GM23338 (cell line): ENCODE measurements around the gene BCDIN3D. TPM values are rescaled to one million over a fixed set of nuclear protein-coding genes. Genes with fewer than 3 reads are reported as not detected.

ENCODE experiments used
- ATAC-seq: fragments of 200-7000 bp; cut with Tn5 transposase; 3 replicates; pipeline ENCODE4 v1.9.1; 2020
- DNase-seq: peaks from one replicate; pipeline ENCODE4 v3.0.0-alpha.2; 2015; ENCODE audit warnings: low spot score
- H2AFZ ChIP-seq: fragments of 200-600 bp; sonication (generic); 2 replicates; pipeline ENCODE4 v1.8.0; 2016; ENCODE audit warnings: antibody characterized with exemption, mild to moderate bottlenecking, moderate library complexity
- H3F3A ChIP-seq: fragments of 200-600 bp; sonication (generic); replicated peaks from 2 replicates; pipeline ENCODE4 v1.8.0; 2017; ENCODE audit warnings: antibody characterized with exemption, mixed run types, low read depth
- H3K27ac ChIP-seq: fragments of 200-600 bp; sonication (generic); 2 replicates; pipeline ENCODE4 v1.6.1; 2016; ENCODE audit warnings: low read depth
- H3K27me3 ChIP-seq: fragments of 200-600 bp; sonication (generic); 2 replicates; pipeline ENCODE4 v1.8.0; 2016; ENCODE audit warnings: mild to moderate bottlenecking, mixed run types, moderate library complexity; ENCODE audit not compliant: insufficient read depth
- H3K36me3 ChIP-seq: fragments of 200-600 bp; sonication (generic); 2 replicates; pipeline ENCODE4 v1.8.0; 2016; ENCODE audit warnings: mild to moderate bottlenecking; ENCODE audit not compliant: insufficient read depth
- H3K4me1 ChIP-seq: fragments of 200-600 bp; sonication (generic); 2 replicates; pipeline ENCODE4 v1.8.0; 2016; ENCODE audit warnings: mild to moderate bottlenecking, moderate library complexity; ENCODE audit not compliant: insufficient read depth
- H3K4me2 ChIP-seq: fragments of 200-600 bp; sonication (generic); 2 replicates; pipeline ENCODE4 v1.7.1; 2017; ENCODE audit warnings: mixed run types
- H3K4me3 ChIP-seq: fragments of 200-600 bp; sonication (generic); 2 replicates; pipeline ENCODE4 v1.6.1; 2016; ENCODE audit warnings: mixed run types
- H3K79me2 ChIP-seq: fragments of 200-600 bp; sonication (generic); replicated peaks from 2 replicates; pipeline ENCODE4 v1.8.0; 2017; ENCODE audit warnings: mild to moderate bottlenecking; ENCODE audit not compliant: insufficient read depth
- H3K9me2 ChIP-seq: fragments of 200-600 bp; sonication (generic); 2 replicates; pipeline ENCODE4 v1.8.0; 2017; ENCODE audit not compliant: insufficient read depth
- H4K20me1 ChIP-seq: fragments of 200-600 bp; sonication (generic); replicated peaks from 2 replicates; pipeline ENCODE4 v1.8.0; 2017; ENCODE audit warnings: mild to moderate bottlenecking; ENCODE audit not compliant: insufficient read depth
- H3K27ac Mint-ChIP-seq: 2 replicates; pipeline ENCODE4 v1.8.0; 2020; ENCODE audit warnings: inconsistent platforms, mild to moderate bottlenecking, moderate library complexity, mixed read lengths
- H3K27me3 Mint-ChIP-seq: 3 replicates; pipeline ENCODE4 v1.8.0; 2022; ENCODE audit warnings: low read depth, mild to moderate bottlenecking, moderate library complexity, mixed read lengths, inconsistent platforms; ENCODE audit not compliant: insufficient read depth, poor library complexity
- H3K36me3 Mint-ChIP-seq: 3 replicates; pipeline ENCODE4 v1.8.0; 2021; ENCODE audit warnings: low read depth, mild to moderate bottlenecking, inconsistent platforms, moderate library complexity, mixed read lengths
- H3K4me1 Mint-ChIP-seq: 3 replicates; pipeline ENCODE4 v1.8.0; 2020; ENCODE audit warnings: mild to moderate bottlenecking, inconsistent platforms, mixed read lengths
- H3K4me3 Mint-ChIP-seq: 3 replicates; pipeline ENCODE4 v1.8.0; 2021; ENCODE audit warnings: moderate library complexity, mild to moderate bottlenecking, inconsistent platforms, mixed read lengths
- H3K9me3 Mint-ChIP-seq: 3 replicates; pipeline ENCODE4 v1.8.0; 2020; ENCODE audit warnings: moderate library complexity, mild to moderate bottlenecking, inconsistent platforms, mixed read lengths
- EZH2phosphoT487 ChIP-seq: fragments of 200-600 bp; sonication (generic); IDR thresholded peaks from one replicate; pipeline ENCODE4 v1.8.1; 2018; ENCODE audit warnings: antibody characterized with exemption; ENCODE audit not compliant: unreplicated experiment
- JUNB ChIP-seq: IDR thresholded peaks from one replicate; pipeline ENCODE4 v1.6.1; 2016; ENCODE audit warnings: antibody characterized with exemption; ENCODE audit not compliant: unreplicated experiment
- NANOG ChIP-seq: IDR thresholded peaks from 2 replicates; pipeline ENCODE4 v1.6.1; 2016; ENCODE audit warnings: antibody characterized with exemption, borderline replicate concordance
- POLR2AphosphoS5 ChIP-seq: IDR thresholded peaks from 2 replicates; pipeline ENCODE4 v1.6.1; 2016; ENCODE audit warnings: antibody characterized with exemption, low read depth
- ZNF114 ChIP-seq: fragments of 250-450 bp; sonication (Bioruptor Pico); IDR thresholded peaks from 2 replicates; pipeline ENCODE4 v1.5.0; 2020; ENCODE audit warnings: mild to moderate bottlenecking, moderate library complexity
- polyA plus RNA-seq: library from polyadenylated mRNA; unstranded; fragments of >200 nt; fragmentation: Nextera tagmentation; extraction: Ambion mirVana; gene quantifications from 2 replicates; pipeline ENCODE4 v1.2.1, GENCODE V29; 2016
- total RNA-seq: library from RNA; depleted of rRNA; stranded (reverse); fragments of >200 nt; shearing (Covaris generic); gene quantifications from 2 replicates; pipeline ENCODE4 v1.2.3, GENCODE V29; 2014
- TF ChIP-seq, protein P1 (sequence below), 2 experiments: fragments of 200-600 bp in 1 of 2; sonication (generic) in 1 of 2; conservative IDR thresholded peaks; 2 replicates each; pipeline versions ENCODE4 v1.5.1 to v1.6.1; 2016 to 2017; ENCODE audit warnings: antibody characterized with exemption in 2 of 2, low read depth in 2 of 2, mild to moderate bottlenecking in 2 of 2, moderate library complexity in 1 of 2

Gene BCDIN3D
- total and polyA plus RNA-seq, 2 experiments from 2014 or later = 1.4 to 1.8 TPM

DNA sequence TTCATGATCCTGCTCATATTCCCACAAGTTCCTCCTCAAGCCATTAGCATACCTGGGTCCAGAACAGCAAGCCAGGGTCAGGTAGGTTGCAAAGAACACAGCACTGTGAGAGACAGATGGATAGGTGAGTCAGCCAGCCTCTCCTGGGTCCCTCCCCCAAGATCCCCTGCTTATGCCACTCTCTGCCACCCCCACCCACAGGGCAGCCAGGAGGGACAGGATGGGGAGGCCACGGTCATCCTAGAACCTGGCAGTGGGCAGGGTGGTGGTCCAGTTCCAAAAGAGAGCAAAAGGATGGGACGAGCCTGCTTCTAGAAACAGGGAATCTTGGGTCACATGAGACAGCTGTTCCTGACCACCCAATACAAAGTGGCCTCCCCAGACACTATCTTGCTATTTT, 48.1 kb upstream of the BCDIN3D start:
- no peaks in the 10 kb centered on the region for H3K9me3 Mint-ChIP-seq
- TF ChIP-seq, protein P1, sequence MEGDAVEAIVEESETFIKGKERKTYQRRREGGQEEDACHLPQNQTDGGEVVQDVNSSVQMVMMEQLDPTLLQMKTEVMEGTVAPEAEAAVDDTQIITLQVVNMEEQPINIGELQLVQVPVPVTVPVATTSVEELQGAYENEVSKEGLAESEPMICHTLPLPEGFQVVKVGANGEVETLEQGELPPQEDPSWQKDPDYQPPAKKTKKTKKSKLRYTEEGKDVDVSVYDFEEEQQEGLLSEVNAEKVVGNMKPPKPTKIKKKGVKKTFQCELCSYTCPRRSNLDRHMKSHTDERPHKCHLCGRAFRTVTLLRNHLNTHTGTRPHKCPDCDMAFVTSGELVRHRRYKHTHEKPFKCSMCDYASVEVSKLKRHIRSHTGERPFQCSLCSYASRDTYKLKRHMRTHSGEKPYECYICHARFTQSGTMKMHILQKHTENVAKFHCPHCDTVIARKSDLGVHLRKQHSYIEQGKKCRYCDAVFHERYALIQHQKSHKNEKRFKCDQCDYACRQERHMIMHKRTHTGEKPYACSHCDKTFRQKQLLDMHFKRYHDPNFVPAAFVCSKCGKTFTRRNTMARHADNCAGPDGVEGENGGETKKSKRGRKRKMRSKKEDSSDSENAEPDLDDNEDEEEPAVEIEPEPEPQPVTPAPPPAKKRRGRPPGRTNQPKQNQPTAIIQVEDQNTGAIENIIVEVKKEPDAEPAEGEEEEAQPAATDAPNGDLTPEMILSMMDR (conservative IDR thresholded peaks at IDR 0.05; ENCODE audit: low read depth in 2 of 2) = no peak
- TF ChIP-seq POLR2AphosphoS5 (no peak), ZNF114 (CRISPR knock-in tag) (no peak), NANOG (no peak), JUNB (no peak)
- H3K27ac Mint-ChIP-seq = no peak overlapping the region
- Histone ChIP-seq H3K4me3 (no peak overlapping the region), H3F3A (no peaks in the 10 kb centered on the region), H4K20me1 (no peaks in the 10 kb centered on the region), H3K79me2 (no peaks in the 10 kb centered on the region), H3K9me2 (no peaks in the 10 kb centered on the region), H3K4me1 (peaks cover 8% of the 10 kb centered on the region; the same call in 1 of the 2 replicates), H3K36me3 (no peaks in the 10 kb centered on the region), H2AFZ (no peak overlapping the region), H3K4me2 (no peak overlapping the region), H3K27ac (no peak overlapping the region), H3K27me3 (no peaks in the 10 kb centered on the region)
- H3K27me3 Mint-ChIP-seq = peaks cover 11% of the 10 kb centered on the region
- H3K36me3 Mint-ChIP-seq = no peaks in the 10 kb centered on the region
- DNase-seq (no peak), ATAC-seq (no peak)
- H3K4me3 Mint-ChIP-seq = no peak overlapping the region
- peaks cover 23% of the 10 kb centered on the region for H3K4me1 Mint-ChIP-seq

DNA sequence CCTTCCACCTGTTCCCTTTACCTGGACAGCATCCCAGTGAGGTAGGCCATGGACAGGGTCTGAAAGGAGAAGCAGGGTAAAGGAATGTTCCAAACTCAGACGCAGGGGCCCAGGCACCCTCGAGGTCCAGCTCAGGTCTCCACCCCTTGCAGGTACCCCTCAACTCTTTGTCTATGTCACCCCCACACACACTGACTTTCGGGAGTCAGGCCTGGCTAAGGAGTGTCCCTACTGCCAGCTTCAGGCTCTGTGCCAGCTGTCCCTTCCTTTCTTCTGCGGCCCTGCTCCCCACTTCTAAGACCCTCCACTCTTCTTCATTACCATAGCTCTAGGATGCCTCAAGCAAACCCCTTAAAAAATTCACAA, 47.2 kb upstream of the BCDIN3D start:
- DNase-seq (no peak), ATAC-seq (no peak)
- H3K4me2 ChIP-seq = no peak overlapping the region
- Mint-ChIP-seq H3K9me3 (no peaks in the 10 kb centered on the region), H3K27ac (no peak overlapping the region), H3K4me1 (peaks cover 32% of the 10 kb centered on the region), H3K27me3 (peaks cover 11% of the 10 kb centered on the region), H3K36me3 (no peaks in the 10 kb centered on the region), H3K4me3 (no peak overlapping the region; the same call in 2 of the 3 replicates)
- H3K4me3 ChIP-seq = no peak overlapping the region
- H3F3A ChIP-seq = no peaks in the 10 kb centered on the region
- H3K36me3 ChIP-seq = no peaks in the 10 kb centered on the region
- H3K79me2 ChIP-seq = no peaks in the 10 kb centered on the region
- H2AFZ ChIP-seq = no peak overlapping the region
- no peaks in the 10 kb centered on the region for H3K27me3 ChIP-seq
- H3K9me2 ChIP-seq = no peaks in the 10 kb centered on the region
- no peak overlapping the region for H3K27ac ChIP-seq
- TF ChIP-seq EZH2phosphoT487 = no peak
- TF ChIP-seq, protein P1 (conservative IDR thresholded peaks at IDR 0.05; ENCODE audit: low read depth in 2 of 2) = no peak
- H3K4me1 ChIP-seq = peaks cover 12% of the 10 kb centered on the region
- H4K20me1 ChIP-seq = no peaks in the 10 kb centered on the region
